Kidney epithelial cell (primary cell): Measurements from ENCODE around the gene KCP. TPM values are rescaled to one million over a fixed set of nuclear protein-coding genes. Genes with fewer than 3 reads are reported as not detected.

Experiments used
- DNase-seq: peaks from one replicate; pipeline ENCODE4 v3.0.0-alpha.2; 2010; ENCODE audit warnings: low read depth
- H3K27me3 ChIP-seq: 2 replicates; pipeline ENCODE4 v1.6.0; 2011; ENCODE audit warnings: low read length; ENCODE audit not compliant: control insufficient read depth, insufficient read depth
- H3K36me3 ChIP-seq: 2 replicates; pipeline ENCODE4 v1.5.1; 2011; ENCODE audit warnings: low read length; ENCODE audit not compliant: control insufficient read depth, insufficient read depth
- H3K4me3 ChIP-seq: 2 replicates; pipeline ENCODE4 v1.5.1; 2011; ENCODE audit warnings: low read depth, mild to moderate bottlenecking, control low read depth, low read length
- total RNA-seq: library from RNA; depleted of rRNA; stranded (reverse); fragments of >200 nt; gene quantifications from 2 replicates; pipeline ENCODE4 v1.2.3, GENCODE V29; 2015
- TF ChIP-seq, protein P1 (sequence below): IDR thresholded peaks from 2 replicates; pipeline ENCODE4 v1.5.1; 2011; ENCODE audit warnings: mild to moderate bottlenecking, moderate library complexity, low read length, control low read depth, inconsistent platforms; ENCODE audit not compliant: insufficient read depth, poor library complexity, severe bottlenecking

KCP gene
- total RNA-seq, 1 donor from 2014 or later, result 1.3 TPM

DNA sequence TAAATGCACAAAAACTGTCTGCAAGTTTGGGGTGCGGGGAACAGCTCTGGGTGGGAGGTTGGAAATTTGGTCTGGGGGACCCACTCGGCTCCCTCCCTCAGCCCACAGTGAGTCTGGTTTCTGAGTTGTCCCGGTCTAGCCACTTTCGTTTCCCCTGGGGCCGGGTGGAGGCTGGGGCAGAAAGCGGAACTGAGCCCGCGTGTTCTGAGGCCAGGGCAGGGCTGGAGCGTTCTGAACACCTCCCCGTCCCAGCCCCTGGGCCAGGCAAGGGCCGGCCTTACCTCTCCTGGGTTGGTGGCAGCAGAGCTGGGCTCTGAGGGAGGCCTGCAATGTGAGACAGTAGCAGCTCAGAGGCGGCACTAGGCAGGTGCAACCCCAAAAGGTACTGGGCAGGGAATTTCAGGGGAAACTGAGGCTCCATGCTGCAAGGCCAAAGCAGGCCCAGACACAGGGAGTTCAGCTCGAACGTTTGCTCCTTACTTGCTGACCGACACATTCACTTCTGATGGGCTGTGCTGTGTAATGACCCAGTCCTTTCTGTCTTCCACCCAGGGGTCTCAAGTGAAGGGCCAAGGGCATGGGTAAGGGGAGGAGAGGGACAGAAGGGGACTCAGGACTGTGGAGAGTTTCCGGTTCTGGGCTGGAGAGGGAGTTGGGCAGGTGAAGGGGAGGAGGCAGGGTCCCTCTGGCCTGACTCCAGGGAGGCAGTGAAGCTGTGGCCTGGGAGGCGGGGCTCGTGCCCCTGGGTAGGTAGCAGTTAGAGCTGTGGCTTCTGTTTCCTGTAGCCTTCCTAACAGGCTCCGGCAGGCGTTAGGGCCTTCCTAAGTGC is 30.2 kb upstream of the KCP start:
- no peak for DNase-seq
- H3K36me3 ChIP-seq, result no peaks in the 10 kb centered on the region
- H3K4me3 ChIP-seq, result no peak overlapping the region
- TF ChIP-seq, protein P1, sequence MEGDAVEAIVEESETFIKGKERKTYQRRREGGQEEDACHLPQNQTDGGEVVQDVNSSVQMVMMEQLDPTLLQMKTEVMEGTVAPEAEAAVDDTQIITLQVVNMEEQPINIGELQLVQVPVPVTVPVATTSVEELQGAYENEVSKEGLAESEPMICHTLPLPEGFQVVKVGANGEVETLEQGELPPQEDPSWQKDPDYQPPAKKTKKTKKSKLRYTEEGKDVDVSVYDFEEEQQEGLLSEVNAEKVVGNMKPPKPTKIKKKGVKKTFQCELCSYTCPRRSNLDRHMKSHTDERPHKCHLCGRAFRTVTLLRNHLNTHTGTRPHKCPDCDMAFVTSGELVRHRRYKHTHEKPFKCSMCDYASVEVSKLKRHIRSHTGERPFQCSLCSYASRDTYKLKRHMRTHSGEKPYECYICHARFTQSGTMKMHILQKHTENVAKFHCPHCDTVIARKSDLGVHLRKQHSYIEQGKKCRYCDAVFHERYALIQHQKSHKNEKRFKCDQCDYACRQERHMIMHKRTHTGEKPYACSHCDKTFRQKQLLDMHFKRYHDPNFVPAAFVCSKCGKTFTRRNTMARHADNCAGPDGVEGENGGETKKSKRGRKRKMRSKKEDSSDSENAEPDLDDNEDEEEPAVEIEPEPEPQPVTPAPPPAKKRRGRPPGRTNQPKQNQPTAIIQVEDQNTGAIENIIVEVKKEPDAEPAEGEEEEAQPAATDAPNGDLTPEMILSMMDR, result no peak
- no peaks in the 10 kb centered on the region for H3K27me3 ChIP-seq

DNA sequence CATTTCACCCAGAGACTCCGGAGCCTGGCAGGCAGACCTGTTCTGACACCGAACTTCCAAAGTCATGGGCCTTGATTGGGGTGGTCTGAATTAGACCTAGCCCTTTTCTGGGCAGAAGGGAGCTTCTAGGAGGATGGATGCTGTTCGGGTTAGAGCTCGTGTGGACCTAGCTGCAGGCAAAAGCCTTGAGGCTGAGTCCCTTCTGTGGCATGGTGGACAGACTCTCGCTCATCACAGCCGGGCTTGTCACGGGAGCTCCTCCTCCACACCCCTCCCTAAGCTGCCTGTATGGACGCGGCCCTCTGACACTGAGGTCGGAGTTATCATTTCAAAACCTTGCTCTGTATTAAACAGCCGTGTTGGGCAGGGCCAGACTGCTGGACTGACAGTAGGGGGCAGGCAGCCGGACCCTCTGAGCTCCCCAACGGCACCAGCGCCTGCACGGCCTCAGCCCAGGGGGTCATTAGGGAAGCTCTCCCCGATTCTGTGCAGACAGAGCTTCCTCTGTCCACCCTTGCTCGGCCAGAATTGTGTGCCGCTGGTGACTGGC is 29.4 kb upstream of the KCP start:
- H3K27me3 ChIP-seq, result no peaks in the 10 kb centered on the region
- TF ChIP-seq, protein P1, result no peak
- H3K4me3 ChIP-seq, result no peak overlapping the region
- DNase-seq, result no peak
- H3K36me3 ChIP-seq, result no peaks in the 10 kb centered on the region

DNA sequence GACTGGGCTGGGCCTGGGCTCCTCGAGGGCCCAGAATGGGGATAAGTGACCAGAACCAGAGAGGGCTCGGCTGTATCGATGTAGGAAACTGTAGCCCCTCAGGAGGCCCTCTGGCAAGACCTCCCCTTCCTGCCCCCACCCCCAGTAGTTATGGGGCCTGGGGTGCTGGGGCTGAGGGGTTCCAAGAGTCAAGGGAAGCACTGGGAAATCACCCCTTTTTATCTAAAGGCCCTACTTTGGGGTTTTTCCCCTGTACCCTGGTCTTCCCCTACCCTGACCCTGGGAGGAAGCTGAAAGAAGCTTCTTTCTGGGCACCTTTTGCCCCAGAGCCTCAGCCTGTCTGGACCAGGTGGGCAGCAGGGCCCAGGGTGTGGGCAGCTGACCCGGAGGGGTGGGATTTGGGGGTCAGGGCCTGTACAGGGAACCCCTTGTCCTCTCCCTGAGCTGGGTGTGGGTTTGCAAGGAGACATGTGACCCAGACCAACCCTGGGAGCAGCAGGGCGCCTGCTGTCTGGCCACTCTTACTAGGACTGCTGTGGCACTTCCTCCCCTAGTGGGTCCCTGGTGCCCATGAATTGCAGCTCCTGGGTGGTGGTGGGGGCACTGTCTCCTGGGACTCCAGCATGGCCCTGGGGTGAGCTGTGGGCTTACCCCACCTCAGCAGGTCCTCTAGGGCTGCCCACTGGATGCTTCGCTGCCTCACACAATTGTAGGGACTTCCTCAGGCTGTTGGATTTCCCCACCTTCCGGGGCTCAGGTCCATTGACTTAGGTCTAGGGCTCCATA is 28.8 kb upstream of the KCP start:
- DNase-seq, result no peak
- H3K36me3 ChIP-seq, result no peaks in the 10 kb centered on the region
- TF ChIP-seq, protein P1, result no peak
- no peaks in the 10 kb centered on the region for H3K27me3 ChIP-seq
- no peak overlapping the region for H3K4me3 ChIP-seq

- TF ChIP-seq, protein P1, result no peak
- Histone ChIP-seq H3K27me3 (no peaks in the 10 kb centered on the region), H3K4me3 (peak overlapping the region; percentile 64), H3K36me3 (no peaks in the 10 kb centered on the region)
- DNase-seq, result no peak
Observed at GRCh38 chr7:128938544-128939074, 28.1 kb upstream of the KCP start.

DNA sequence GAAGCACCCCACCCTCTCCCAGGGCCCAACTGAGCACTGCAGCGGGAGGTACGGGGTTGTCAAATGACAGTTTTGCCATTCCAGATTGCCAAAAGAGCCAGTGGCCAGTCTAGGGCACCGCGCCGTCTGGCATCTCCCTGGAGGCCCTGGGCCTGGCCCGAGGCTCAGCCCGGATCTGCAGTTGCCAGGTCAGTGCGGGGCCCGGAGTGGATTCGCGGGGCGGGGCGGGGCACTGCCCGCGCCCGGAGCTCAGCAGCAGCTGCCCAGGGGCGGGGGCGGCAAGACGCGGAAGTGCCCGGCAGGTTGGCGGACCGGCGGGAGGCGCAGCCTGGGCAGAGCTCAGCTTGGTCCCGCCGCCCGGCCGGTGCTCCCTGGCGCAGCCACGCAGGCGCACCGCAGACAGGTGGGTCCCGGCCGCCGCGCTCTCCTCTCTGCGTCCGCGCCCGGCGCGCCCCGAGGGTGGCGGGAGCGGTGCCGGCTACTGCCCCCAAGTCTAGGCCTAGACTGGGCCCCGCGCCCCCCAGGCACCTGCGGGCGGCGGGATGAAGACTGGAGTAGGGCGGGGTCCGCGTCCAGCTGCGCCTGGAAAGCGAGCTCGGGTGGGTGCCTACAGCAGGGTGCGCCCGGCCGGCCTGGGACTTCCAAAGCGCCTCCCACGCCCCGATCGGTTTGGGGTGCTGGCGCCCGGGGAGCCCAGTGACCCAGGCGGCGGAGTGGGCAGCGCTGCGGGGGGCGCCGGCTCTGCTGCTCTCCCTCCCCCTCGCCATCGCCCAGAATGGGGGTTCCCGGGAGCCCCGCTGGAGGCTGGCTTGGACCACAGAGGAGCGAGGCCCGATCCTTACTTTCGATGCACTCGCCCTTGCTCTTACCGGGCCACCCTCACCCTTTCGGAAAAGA is 27.4 kb upstream of the KCP start, which contains the start of gene IRF5:
Gene IRF5, plus strand, starts transcription at position 281 of the 897 bp plus-strand sequence. CDS start 4,155 bp downstream, outside the sequence.
- Histone ChIP-seq H3K27me3 (no peaks in the 10 kb centered on the region), H3K36me3 (no peaks in the 10 kb centered on the region), H3K4me3 (peak within 1 kb of the TSS; percentile 64)
- no peak for DNase-seq
- TF ChIP-seq, protein P1, result no peak
